ENCODE results near the gene ZNF652.
"Not testable (repeated sequence)": the region's sequence is repeated elsewhere in the genome, so short reads cannot be mapped to it uniquely, and the experiment has no call there.

The ZNF652 gene

DNA sequence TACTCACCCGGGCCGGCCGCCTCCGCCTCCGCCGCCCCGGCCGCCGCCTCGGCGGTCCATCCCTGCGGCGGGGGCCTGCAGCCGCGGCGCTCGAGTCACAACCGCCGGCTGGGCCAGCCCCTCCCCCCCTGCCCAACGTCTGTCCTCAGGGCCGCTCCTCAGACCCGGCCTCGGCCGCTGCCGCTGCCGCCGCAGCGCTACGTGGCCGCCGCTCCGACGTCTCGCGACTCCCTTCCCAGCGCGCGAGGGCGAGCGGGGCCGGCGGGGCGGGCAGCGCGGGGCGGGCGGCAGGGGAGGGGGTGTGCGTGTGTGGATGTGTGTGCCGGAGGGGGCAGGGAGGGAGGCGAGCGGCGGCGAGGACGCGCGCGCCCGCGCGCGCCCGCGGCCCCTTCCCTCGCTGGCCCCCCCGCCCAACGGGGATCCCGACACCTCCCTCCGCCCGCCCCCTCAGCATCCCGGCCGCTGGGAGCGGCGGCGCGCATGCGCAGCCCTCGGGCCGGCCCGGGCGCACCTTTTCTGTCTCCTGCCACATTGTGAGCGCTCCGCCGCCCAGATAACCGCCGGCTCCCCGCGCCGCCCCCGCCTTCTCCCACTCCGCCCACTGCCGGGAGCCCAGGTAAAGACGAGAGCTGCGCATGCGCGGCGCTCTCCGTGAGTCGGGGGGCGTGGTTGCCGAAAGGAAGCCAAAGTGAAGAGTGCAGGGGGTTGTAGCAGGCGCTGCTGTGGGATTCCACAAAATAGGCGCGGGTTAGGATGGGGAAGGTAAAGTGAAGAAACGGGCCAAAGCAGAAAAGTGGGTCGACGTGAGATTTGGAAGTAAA, at the start of gene ZNF652:
TSS of gene ZNF652 (minus strand) at position 349 of the 821 bp plus-strand sequence. CDS start 44,525 bp downstream, outside the sequence.
- peak; percentile 95 for DNase-seq (ENCODE audit: low spot score)

DNA sequence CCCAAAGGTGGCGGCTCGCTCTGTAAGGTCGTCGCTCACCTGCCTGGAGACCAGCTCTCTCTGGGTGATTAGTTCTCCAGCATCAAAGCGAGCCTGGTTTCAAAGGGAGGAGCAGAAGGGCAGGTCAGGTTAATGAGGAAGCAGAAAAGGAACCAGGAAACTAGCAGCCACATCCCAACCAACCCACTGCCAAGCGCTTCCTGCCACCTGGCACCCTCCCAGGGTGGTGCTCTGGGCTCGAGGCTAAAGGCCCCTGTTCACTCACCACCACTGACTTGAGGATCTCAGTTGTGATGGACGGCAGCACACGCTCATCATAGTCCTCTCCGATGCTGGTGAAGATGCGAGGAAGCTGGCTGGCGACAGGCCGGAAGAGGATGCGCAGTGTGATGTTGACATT, 47.0 kb upstream of the ZNF652 start:
- no peak for DNase-seq (ENCODE audit: low spot score)

DNA sequence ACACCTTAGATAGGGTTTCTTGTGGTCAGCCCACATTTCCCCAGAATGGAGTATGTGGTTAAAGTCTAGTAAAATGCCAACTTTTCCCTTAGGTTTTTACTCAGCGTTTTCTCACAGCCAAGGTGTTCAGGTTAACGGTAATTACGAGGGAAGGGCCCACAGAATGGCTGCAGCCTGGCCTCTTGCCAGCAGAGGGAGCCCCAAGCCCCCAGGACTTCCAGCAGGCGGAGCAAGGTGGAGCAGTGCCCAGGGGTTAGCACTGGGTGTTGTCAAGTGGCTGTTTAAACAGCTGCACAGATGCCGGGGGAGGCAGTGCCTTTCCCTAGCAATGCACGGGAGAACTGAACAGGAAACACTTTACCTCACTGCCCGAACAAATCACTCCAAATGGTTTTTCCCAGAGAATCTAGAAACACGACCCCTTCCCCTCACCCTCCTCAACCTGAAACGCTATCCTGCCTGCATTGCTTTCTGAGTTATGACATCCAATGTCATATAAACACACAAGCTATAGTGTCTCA, 46.0 kb upstream of the ZNF652 start:
- peak; percentile 87 for DNase-seq (ENCODE audit: low spot score)

DNA sequence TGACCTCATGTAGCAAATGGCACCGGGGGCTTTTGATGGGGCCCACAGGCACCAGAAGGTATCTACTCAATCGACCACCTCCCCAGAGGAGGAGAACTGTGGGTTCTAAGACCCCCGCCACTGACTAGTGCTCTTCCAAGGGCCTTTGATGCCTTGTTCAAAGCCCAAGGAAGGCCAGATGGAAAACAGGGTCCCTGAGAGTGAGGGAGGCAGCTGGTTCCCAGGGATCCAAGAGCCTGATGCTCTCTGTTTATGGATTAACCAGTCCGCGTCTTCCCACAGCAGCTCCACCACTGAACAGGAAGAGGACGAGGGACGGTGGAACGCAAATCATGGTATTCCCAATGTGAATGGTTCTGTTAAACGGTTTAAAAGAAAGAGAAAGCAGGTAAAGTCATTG, 45.0 kb upstream of the ZNF652 start:
- no peak for DNase-seq (ENCODE audit: low spot score)

DNA sequence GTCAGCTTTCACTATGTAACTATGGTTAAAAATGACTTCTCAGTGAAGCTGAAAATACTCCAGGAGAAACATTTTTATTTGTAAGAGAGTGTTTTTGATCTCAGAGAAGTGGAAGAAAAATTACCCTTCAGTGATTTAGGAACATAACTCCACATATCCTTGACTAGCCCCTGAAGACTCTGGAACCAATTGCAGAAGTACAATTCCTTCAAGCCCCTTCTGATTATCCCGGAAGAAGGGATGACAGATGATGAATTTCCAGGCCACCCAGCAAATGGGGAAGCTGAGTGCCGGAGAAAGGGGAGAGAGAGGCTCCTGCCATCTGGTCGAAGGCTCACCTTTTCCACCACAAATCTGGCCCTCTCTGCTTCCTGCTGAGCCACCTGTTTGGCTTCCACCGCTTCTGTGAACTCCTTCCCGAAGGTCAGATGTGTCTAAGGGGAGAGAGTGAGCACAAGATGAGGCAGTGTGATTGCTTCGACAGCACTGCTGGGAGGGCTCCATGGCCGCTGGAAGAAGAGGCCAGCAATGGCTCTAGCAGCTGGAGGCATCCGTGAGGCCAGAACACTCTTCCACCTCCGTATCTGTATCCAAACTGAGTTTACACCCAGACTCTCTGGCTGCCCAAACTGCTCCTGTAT, 44.5 kb upstream of the ZNF652 start:
- DNase-seq (ENCODE audit: low spot score): no peak

DNA sequence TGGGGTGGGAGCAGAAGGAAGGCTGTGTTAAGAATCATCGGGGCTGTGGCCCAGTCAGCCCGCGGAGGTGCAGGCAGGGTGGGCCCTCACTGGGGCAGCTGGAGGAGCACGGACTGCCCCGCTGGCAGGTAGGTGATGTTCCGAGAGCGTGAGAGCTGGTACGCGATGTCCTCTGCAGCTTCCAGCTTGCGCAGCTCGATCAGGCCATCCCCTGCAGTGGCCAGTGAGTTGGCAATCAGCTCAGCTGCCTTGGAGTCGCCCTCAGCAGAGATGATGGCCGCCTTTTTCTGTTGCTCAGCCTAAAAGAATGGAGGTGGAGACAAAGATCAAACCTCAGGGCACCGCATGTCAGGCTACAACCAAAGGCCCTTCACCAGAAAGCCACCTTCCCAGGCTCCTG, 42.9 kb upstream of the ZNF652 start:
- DNase-seq (ENCODE audit: low spot score): no peak

DNA sequence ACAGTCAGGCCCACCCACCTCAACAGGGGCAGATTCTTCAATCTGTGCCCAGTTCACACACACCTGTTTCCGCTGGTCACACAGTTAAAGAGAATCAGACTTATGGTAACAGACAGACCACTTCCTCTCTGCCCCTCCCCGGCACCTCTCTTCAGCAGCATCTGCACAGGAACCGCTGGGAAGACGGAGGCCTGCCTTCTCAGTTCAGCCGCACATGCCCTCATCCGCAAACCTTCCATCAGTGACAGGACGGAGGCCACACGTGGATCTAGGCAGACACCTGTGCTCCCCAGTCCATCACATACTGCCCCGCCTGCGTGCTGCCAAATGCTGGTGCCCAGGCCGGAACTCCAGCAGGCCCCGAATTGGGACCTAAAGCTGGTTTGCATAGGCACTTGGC, 42.3 kb upstream of the ZNF652 start:
- DNase-seq (ENCODE audit: low spot score): no peak

DNA sequence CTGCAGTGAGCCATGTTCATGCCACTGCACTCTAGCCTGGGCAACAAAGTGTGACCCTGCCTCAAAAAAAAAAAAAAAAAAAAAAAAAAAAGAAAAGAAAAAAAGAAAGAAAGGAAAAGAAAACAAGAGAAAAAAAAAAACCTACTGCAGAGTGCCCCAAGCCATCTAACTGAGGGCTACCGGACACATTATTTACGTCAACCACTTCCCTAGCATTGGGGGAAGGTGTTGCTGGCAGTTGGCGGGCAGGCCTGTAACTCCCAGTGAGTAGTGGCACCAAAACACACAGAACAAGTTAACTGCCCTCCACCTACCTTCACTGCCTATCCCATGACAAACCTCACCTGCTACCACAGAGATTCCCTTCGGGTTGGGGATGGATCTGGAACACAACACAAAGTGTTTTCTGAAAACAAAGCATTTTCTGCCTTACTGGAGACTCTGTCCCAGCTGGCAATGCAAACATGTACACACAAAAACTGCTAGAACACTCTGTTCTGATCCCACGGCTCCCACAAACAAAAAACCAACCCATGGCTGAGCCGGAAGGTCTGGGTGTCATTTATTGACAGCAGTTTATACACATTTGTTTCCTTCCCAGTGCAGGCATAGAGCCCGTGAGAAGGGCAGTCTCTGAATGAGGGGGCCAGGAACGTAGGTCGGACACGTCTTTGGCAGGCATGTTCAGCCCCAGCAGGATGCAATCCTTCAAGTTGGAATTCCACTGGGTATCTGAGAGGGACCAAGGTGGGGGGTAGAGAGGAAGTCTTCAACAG, 41.7 kb upstream of the ZNF652 start:
- DNase-seq (ENCODE audit: low spot score): no peak

DNA sequence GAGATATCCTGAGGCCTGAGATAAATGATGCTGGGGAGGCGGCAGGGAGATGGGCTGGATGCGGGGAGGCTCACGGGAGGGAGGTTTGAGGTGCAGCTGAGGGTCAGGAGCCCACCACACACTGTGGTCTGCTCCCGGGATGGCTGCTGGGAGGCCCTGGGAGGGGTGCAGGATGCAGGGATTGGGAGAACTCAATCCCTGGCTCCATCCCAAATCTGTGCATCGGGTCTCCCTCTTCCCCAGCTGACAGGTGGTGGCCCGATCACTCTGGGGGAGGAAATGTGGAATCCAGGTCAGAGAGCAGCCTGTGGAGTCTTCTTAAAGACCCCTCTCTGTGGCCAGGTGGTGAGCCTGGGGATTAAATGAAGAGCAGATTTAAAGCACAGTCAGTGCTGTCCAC, 40.7 kb upstream of the ZNF652 start:
- DNase-seq (ENCODE audit: low spot score): no peak

DNA sequence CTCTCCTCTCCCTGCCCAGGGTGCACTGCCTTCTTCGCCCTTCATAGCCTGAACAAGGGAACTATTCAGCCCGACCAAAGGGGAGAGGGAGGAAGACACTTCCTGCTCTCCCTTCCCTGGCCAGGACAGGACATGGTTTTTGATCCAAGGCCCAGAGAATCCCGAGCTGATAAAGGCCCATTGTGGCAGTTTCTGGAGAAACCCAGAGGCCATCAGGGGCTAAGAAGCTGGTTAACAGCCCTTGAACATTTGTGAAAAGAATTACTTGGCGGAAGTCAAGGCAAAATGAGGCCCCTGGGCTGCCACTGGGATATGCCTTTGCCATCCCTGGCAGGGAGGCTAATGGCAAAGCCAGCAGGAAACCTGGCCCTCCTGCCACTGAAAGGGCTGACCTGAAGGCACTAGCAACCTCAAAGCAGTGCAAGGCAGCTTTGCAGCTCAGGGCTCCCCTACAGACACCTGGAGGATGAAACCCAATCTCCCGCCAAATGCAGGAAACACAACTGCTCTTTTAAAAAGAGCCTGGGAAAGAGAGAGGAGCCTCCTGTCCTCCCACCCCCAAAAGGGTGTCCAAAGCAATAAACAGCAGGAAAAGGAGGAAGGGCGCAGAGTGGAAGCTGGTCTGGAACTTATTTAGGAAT, 40.0 kb upstream of the ZNF652 start:
- DNase-seq (ENCODE audit: low spot score): no peak

DNA sequence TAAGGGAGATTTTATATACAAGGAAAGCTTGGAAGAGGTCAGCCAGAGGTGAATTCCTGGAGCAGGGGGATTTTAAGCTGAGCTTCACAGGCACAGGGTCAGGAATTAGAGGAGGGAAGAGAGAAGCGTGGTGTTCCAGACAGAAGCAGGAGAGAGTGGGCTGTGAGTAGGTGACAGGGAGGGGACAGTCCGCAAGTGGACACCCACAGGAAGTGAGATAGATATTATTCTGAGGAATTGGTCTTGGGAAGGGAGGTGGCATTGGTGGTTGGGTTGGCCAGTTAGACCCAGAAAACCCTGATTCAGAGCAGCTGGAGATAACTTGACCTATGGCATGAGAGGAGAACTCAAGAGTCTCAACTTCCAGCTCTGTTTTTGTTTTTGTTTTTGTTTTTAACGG, 37.9 kb upstream of the ZNF652 start:
- no peak for DNase-seq (ENCODE audit: low spot score)

DNA sequence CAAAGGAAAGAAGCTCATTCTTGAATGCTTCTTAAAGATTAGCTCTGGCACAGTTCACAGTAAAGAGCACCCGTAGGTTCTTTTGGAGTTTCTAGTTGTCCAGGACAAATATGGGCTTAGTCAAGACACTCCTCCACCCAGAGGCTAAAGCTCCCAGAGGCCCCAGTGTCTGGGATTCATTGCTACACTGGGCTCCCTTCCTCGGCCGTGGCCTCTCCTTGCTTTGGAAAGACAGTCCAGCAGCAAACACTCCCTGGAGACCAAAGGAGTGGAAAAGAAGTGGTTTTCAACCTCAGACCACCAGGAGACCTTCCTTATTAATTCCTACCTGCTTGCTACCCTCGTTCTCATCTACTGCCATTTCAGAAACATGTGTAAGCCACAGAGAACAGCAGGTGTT, 35.5 kb upstream of the ZNF652 start:
- DNase-seq (ENCODE audit: low spot score): no peak

DNA sequence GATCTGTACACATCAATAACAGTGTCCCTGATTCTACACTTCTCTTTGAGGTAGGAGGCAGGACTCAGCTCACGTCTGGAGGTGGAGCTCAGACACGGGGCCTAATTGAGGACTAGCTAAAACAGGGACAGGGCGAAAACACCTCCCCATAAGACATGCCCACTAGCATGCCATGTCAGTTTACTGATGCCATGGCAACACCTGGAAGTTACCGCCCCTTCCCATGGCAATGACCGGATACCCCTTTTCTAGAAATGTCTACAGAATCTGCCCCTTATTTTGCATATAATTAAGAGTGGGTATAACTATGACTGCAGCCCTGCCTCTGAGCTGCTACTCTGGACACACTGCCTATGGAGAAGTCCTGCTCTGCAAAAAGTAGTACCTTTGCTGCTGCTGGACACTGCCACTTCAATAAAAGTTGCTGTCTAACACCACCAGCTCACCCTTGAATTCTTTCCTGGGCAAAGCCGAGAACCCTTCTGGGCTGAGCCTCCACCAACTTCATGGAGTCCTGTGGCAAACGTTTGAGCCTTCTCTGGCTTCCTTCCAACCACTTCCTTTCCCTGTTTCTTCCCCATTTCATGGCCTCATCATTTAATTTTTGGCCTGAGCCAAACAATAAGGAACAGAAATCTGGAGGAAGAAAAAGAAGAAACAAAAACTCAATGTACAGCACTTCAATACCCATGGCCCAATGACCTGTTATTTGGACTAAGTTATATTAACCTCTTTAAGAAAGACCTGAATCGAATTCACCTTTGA, 31.6 kb upstream of the ZNF652 start:
- no peak for DNase-seq (ENCODE audit: low spot score)

DNA sequence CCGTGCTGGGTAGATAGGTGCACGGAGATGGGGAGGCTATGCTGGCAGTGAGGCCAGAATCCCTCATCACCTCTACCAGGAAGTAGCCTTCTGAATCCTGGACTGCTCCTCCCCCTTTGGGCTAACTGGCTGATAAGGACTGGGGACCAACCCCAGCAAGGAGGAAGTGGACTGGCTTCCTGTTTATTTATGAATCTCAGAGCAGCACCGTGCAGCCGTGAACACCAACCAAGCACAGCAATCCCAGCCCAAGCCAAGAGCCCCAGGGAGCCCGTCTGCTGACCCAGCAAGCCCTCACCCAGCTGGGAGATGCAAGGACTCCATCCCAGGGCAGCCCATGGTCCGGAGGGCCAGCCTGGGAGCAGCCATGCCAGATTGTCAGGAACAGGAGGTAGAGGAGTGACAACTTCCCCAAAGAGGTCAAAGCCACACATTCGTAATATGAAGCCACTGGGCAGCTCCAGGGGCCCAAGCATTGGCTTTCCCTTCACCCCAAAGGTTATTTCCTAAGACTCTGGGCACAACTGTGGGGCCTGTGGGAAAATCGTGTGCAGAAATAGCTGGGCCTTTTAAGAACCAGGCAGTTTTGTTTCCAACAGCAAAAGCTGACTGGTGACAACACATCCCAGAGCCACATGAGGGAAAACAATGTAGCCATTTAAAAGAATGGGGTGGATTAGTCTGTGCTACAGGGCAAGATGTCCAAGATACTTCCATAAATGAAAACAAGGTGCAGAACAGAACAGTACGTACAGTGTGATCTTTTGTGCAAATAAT, 28.7 kb upstream of the ZNF652 start:
- peak; percentile 54 for DNase-seq (ENCODE audit: low spot score)

DNA sequence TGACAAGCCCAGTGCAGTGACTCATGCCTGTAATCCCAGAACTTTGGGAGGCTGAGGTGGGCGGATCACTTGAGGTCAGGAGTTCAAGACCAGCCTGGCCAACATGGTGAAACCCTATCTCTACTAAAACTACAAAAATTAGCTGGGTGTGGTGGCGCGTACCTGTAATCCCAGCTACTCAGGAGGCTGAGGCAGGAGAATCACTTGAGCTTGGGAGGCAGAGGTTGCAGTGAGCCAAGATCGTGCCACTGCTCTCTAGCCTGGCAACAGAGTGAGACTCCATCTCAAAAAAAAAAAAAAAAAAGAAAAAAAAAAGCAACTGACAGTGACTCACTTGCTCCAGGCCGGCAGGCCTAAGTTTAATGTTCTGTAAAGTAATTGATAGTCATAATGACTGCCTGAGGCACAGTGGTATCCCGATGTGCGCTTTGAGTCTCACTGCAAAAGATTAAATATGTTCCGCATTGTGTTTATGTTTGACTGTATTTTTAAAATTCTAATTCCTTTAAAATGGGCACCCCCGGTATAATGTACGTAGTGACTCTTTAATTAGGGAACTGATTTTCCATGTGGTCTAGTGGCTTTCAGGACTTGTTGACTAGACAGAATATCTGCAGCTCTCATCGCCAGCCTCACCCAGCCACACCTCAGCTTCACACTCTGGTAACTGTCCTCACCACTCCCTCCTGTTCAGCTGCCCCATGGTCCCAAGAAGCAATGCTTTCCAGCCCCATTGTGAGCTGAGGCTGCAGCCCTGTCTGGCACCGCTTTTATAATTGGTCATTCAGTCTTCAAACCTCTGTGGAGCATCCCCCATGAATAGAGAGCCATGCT, 27.7 kb upstream of the ZNF652 start:
- not testable (repeated sequence) for DNase-seq (ENCODE audit: low spot score)

DNA sequence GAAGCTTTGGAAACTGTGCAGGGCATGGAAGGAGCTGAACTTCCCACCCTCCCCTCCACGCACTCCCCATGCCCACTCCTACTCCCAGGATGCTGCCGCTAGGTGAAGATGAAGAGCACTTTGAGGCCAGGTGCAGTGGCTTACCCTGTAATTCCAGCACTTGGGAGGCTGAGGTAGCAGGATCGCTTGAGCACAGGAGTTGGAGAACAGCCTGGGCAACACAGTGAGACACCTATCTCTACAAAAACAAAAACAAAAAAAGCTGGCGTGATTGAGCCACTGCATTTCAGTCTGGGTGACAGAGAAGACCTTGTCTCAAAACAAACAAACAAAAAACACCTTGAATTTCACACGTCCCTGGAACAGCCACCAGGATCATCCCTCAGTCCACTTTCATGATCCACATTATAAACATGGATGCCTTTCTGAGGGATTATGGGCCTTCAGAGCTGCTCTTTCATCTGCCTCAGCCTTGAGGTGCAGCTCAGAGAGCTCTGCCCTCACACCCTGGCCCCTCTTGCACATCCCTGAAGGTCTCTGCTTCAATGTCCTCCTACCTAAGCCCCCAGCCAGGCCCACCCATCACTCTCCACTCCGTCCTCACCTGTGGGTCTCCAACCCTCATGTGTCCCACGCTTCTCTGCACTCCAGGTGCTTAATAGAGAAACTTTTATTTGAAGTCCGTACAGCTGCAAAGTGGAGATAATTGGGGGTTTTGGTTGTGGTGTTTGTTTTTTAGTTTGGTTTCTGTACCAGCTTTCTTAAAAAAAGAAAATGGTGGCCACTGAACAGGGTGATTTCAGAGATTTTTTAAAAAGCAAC, 26.9 kb upstream of the ZNF652 start:
- no peak for DNase-seq (ENCODE audit: low spot score)

DNA sequence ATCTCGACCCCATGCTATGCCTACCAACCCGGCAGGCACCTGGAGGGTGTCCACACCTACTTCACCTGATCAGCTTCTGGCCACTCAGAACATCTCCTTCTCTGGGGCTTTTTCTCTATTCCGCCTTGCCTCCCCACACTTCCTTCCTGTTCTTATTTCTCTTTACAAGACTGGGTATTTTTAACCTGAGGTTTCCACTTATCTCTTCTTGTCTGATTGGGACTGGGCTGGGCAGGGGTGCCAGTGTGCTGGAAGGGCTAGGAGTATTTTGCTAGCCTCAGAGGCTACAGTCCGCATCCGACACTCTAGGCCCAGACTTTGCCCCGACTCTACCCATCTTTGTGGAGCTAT, 26.2 kb upstream of the ZNF652 start:
- DNase-seq (ENCODE audit: low spot score): no peak

DNA sequence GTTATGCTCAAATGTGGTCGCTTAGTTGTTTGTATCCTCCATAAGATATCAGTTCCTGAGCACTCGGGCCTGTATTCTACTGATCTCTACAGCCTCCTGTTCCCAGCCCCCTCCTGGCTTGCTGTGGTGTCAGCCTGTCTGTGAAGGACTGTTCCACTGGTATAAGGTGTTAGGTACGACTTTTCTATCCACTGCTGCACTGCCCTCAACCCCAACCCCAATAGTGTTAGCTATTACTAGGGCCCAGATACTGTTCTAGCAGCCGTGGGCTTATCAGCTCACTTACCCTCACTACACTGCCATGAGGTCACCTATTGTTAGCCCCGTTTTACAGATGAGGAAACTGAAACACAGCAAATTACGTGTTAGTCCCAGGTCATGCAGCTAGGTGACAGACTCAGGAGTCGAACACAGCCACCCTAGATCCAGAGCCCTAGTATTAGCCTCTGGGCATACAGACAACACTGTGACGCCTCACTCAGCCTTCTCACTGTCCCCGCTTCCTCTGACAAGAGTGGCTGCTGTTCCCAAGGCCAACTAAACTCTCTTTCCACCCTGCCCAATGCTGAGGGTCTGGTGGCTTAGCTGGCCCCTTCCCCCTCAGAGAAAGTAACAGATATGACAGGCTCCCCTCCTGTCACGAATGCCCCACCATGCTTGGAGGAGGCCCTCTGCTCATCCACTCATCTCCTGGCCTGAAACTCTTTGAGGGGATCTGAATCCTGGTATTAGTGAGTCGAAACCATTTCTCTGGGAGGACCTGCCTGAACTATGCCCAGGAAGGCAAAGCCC, 25.6 kb upstream of the ZNF652 start:
- no peak for DNase-seq (ENCODE audit: low spot score)

Data from NAMALWA (cell line).